ENCODE measurements around the gene HSPH1. TPM values are rescaled to one million over a fixed set of nuclear protein-coding genes. Genes with fewer than 3 reads are reported as not detected.

HSPH1 gene
- total and polyA plus RNA-seq, 2 of the 13 experiments (the other 11 are each of a cell fraction or from before 2014, with no cell fraction given): 13.0 to 62.9 TPM

DNA sequence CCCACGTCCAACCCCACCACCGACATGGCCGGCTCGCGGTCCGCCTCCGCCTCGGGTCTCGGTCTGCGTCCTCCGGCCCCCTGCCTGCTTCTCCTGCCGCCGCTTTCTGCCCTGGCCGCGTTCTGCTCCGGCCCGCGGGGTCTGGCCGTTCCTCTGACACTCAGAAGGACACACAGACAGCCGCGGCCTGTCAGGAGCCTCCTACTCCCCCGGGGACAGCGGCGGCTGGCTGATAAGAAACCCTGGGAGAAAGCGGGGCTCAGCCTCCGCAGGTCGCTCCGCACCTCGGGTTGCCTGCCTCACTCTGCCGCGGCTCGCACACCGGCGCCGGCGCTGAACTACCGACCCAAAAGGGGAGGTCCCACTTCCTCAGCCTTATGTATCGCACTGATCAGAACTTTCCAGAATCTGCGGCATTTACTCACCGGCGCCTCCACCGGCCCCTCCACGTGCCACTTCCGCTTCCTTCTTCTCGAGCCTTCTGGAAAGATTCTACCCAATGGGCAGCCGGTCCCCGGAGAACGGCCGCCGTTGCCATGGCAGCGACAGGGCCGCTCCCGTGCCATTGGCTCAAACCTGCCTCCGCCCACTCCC is at the start of gene HSPH1 (continued):
- TF ChIP-seq, protein P1, sequence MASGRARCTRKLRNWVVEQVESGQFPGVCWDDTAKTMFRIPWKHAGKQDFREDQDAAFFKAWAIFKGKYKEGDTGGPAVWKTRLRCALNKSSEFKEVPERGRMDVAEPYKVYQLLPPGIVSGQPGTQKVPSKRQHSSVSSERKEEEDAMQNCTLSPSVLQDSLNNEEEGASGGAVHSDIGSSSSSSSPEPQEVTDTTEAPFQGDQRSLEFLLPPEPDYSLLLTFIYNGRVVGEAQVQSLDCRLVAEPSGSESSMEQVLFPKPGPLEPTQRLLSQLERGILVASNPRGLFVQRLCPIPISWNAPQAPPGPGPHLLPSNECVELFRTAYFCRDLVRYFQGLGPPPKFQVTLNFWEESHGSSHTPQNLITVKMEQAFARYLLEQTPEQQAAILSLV (CRISPR knock-in tag; IDR thresholded peaks at IDR 0.05; ENCODE audit: borderline replicate concordance): peak; percentile 53; the same call in 1 of the 2 replicates
- TF ChIP-seq, protein P2, sequence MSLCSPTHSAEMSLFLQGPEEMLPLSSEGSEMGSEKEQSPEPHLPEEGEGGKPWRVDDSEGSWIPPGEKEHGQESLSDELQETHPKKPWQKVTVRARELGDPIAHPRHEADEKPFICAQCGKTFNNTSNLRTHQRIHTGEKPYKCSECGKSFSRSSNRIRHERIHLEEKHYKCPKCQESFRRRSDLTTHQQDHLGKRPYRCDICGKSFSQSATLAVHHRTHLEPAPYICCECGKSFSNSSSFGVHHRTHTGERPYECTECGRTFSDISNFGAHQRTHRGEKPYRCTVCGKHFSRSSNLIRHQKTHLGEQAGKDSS (CRISPR knock-in tag; IDR thresholded peaks at IDR 0.05; ENCODE audit: borderline replicate concordance, low read depth): no peak
- TF ChIP-seq ZNF30 (CRISPR knock-in tag; IDR thresholded peaks at IDR 0.05): no peak
- TF ChIP-seq ZNF326 (CRISPR knock-in tag; IDR thresholded peaks at IDR 0.05; ENCODE audit: borderline replicate concordance): no peak
- no peak for TF ChIP-seq ZNF530 (CRISPR knock-in tag; IDR thresholded peaks at IDR 0.05; ENCODE audit: low read depth)
- no peak for TF ChIP-seq SYNCRIP (IDR thresholded peaks at IDR 0.05; ENCODE audit: insufficient read depth, low read depth, low read length)
- TF ChIP-seq, protein P3, sequence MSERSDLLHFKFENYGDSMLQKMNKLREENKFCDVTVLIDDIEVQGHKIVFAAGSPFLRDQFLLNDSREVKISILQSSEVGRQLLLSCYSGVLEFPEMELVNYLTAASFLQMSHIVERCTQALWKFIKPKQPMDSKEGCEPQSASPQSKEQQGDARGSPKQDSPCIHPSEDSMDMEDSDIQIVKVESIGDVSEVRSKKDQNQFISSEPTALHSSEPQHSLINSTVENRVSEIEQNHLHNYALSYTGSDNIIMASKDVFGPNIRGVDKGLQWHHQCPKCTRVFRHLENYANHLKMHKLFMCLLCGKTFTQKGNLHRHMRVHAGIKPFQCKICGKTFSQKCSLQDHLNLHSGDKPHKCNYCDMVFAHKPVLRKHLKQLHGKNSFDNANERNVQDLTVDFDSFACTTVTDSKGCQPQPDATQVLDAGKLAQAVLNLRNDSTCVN (CRISPR knock-in tag; IDR thresholded peaks at IDR 0.05; ENCODE audit: borderline replicate concordance): peak; percentile 98
- TF ChIP-seq, protein P4, sequence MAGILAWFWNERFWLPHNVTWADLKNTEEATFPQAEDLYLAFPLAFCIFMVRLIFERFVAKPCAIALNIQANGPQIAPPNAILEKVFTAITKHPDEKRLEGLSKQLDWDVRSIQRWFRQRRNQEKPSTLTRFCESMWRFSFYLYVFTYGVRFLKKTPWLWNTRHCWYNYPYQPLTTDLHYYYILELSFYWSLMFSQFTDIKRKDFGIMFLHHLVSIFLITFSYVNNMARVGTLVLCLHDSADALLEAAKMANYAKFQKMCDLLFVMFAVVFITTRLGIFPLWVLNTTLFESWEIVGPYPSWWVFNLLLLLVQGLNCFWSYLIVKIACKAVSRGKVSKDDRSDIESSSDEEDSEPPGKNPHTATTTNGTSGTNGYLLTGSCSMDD (CRISPR knock-in tag; IDR thresholded peaks at IDR 0.05): no peak
- no peak for TF ChIP-seq KDM3A (CRISPR knock-in tag; IDR thresholded peaks at IDR 0.05; ENCODE audit: low read depth)
- no peak for TF ChIP-seq ZNF652 (CRISPR knock-in tag; IDR thresholded peaks at IDR 0.05; ENCODE audit: borderline replicate concordance, low read depth)
- TF ChIP-seq ZMYM2 (CRISPR knock-in tag; IDR thresholded peaks at IDR 0.05): no peak; the same call in 1 of the 2 replicates
- no peak for TF ChIP-seq CENPT (CRISPR knock-in tag; IDR thresholded peaks at IDR 0.05; ENCODE audit: low read depth)
- no peak for TF ChIP-seq ZFP62 (CRISPR knock-in tag; IDR thresholded peaks at IDR 0.05)
- no peak for TF ChIP-seq ZNF761 (CRISPR knock-in tag; conservative IDR thresholded peaks at IDR 0.05)
- TF ChIP-seq KLF9 (CRISPR knock-in tag; IDR thresholded peaks at IDR 0.05; ENCODE audit: low read depth): no peak
- TF ChIP-seq, protein P5, sequence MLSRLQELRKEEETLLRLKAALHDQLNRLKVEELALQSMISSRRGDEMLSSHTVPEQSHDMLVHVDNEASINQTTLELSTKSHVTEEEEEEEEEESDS (CRISPR knock-in tag; IDR thresholded peaks at IDR 0.05; ENCODE audit: borderline replicate concordance): no peak
- TF ChIP-seq NFKB2 (CRISPR knock-in tag; IDR thresholded peaks at IDR 0.05; ENCODE audit: borderline replicate concordance): peak; percentile 88; the same call in 1 of the 2 replicates
- TF ChIP-seq ZNF816 (CRISPR knock-in tag; IDR thresholded peaks at IDR 0.05; ENCODE audit: borderline replicate concordance): no peak
- TF ChIP-seq, protein P6, sequence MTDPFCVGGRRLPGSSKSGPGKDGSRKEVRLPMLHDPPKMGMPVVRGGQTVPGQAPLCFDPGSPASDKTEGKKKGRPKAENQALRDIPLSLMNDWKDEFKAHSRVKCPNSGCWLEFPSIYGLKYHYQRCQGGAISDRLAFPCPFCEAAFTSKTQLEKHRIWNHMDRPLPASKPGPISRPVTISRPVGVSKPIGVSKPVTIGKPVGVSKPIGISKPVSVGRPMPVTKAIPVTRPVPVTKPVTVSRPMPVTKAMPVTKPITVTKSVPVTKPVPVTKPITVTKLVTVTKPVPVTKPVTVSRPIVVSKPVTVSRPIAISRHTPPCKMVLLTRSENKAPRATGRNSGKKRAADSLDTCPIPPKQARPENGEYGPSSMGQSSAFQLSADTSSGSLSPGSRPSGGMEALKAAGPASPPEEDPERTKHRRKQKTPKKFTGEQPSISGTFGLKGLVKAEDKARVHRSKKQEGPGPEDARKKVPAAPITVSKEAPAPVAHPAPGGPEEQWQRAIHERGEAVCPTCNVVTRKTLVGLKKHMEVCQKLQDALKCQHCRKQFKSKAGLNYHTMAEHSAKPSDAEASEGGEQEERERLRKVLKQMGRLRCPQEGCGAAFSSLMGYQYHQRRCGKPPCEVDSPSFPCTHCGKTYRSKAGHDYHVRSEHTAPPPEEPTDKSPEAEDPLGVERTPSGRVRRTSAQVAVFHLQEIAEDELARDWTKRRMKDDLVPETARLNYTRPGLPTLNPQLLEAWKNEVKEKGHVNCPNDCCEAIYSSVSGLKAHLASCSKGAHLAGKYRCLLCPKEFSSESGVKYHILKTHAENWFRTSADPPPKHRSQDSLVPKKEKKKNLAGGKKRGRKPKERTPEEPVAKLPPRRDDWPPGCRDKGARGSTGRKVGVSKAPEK (CRISPR knock-in tag; IDR thresholded peaks at IDR 0.05; ENCODE audit: borderline replicate concordance): no peak
- TF ChIP-seq ZNF33A (CRISPR knock-in tag; IDR thresholded peaks at IDR 0.05; ENCODE audit: borderline replicate concordance): no peak
- TF ChIP-seq, protein P7, sequence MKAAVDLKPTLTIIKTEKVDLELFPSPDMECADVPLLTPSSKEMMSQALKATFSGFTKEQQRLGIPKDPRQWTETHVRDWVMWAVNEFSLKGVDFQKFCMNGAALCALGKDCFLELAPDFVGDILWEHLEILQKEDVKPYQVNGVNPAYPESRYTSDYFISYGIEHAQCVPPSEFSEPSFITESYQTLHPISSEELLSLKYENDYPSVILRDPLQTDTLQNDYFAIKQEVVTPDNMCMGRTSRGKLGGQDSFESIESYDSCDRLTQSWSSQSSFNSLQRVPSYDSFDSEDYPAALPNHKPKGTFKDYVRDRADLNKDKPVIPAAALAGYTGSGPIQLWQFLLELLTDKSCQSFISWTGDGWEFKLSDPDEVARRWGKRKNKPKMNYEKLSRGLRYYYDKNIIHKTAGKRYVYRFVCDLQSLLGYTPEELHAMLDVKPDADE (CRISPR knock-in tag; IDR thresholded peaks at IDR 0.05): no peak
- TF ChIP-seq ZNF3 (CRISPR knock-in tag; IDR thresholded peaks at IDR 0.05): no peak

All from HepG2 (cell line).